ENCODE data around the gene DEPDC7.

GRCh38 chr11:33043221-33043830, 27.6 kb downstream of the DEPDC7 start:
- TF ChIP-seq CTCF (IDR thresholded peaks at IDR 0.05) (no peak), POLR2A (IDR thresholded peaks at IDR 0.05) (no peak)
